ENCODE data around the gene PIRT. TPM values are rescaled to one million over a fixed set of nuclear protein-coding genes. Genes with fewer than 3 reads are reported as not detected.

PIRT gene
- not detected in 2 replicates for total RNA-seq

GRCh38 chr17:10837921-10838320, at the start of gene PIRT:
Gene PIRT (minus strand): TSS chr17:10838087. CDS start chr17:10825645, 12,442 bp downstream.

GRCh38 chr17:10803830-10804475, 33.9 kb downstream of the PIRT start, which contains the start of gene TMEM238L:
Gene TMEM238L (minus strand): TSS chr17:10804099. CDS start chr17:10803963, 136 bp downstream.

Small RNA genes lying within 50 kb of the gene (small RNA-seq; reads per million reads assigned to genes)
- gene AC015908.2 (not detected), gene RNU6-1065P (not detected), gene TMEM238L (not detected)

Other genes with a start within 250 kb of the PIRT start
- gene MYH3, start 180.8 kb downstream of the PIRT start, total RNA-seq, result under 0.01 and 0.50 TPM in 2 replicates
- gene SCO1, start 140.6 kb downstream of the PIRT start, total RNA-seq, result 23.1 and 26.7 TPM in 2 replicates
- 9.7 and 10.4 TPM in 2 replicates for gene ADPRM, start 140.5 kb downstream of the PIRT start, total RNA-seq
- 1.1 and 2.0 TPM in 2 replicates for gene TMEM220, start 108.1 kb downstream of the PIRT start, total RNA-seq
- gene TMEM238L, start 34.0 kb downstream of the PIRT start, total RNA-seq, result not detected in 2 replicates